Measurements from ENCODE around the gene TMEM175.

Gene TMEM175

GRCh38 chr4:958696-959337, 26.6 kb downstream of the TMEM175 start:
- no peak for DNase-seq (ENCODE audit: low read depth in 2 of 2)

GRCh38 chr4:959338-960139, 27.3 kb downstream of the TMEM175 start:
- DNase-seq (ENCODE audit: low read depth in 2 of 2), result no peak

GRCh38 chr4:960140-960635, 27.9 kb downstream of the TMEM175 start:
- no peak for DNase-seq (ENCODE audit: low read depth in 2 of 2)

- DNase-seq (ENCODE audit: low read depth in 2 of 2), result no peak
Observed at GRCh38 chr4:960636-961350, 28.5 kb downstream of the TMEM175 start.

- no peak for DNase-seq (ENCODE audit: low read depth in 2 of 2)
Observed at GRCh38 chr4:961351-962230, 29.3 kb downstream of the TMEM175 start.

- DNase-seq (ENCODE audit: low read depth in 2 of 2), result no peak
Observed at GRCh38 chr4:962231-963208, 30.3 kb downstream of the TMEM175 start.

- DNase-seq (ENCODE audit: low read depth in 2 of 2), result no peak
Observed at GRCh38 chr4:963276-964225, 31.3 kb downstream of the TMEM175 start.

GRCh38 chr4:964346-965025, 32.2 kb downstream of the TMEM175 start:
- no peak for DNase-seq (ENCODE audit: low read depth in 2 of 2)

- DNase-seq (ENCODE audit: low read depth in 2 of 2), result no peak
Observed at GRCh38 chr4:965048-965765, 32.9 kb downstream of the TMEM175 start.

- no peak for DNase-seq (ENCODE audit: low read depth in 2 of 2)
Observed at GRCh38 chr4:965766-966134, 33.5 kb downstream of the TMEM175 start.

- no peak for DNase-seq (ENCODE audit: low read depth in 2 of 2)
Observed at GRCh38 chr4:966266-967112, 34.2 kb downstream of the TMEM175 start.

GRCh38 chr4:967113-968104, 35.1 kb downstream of the TMEM175 start:
- DNase-seq (ENCODE audit: low read depth in 2 of 2), result no peak

GRCh38 chr4:968221-968620, 36.0 kb downstream of the TMEM175 start:
- DNase-seq (ENCODE audit: low read depth in 2 of 2), result no peak

GRCh38 chr4:968621-969394, 36.5 kb downstream of the TMEM175 start:
- DNase-seq (ENCODE audit: low read depth in 2 of 2), result no peak

Measured in stimulated activated CD8-positive, alpha-beta memory T cell treated with anti-CD3 and anti-CD28 coated beads, Interleukin-7, amount 100 ng/mL, for 4 hours (primary cell).